HG02763 (cell line): Measurements from ENCODE around the gene INAFM1.

Experiments used
- ATAC-seq: cut with Tn5 transposase; IDR thresholded peaks from one replicate; pipeline ENCODE4 v1.9.1; 2021; ENCODE audit warnings: mild to moderate bottlenecking, moderate library complexity; ENCODE audit not compliant: unreplicated experiment

The INAFM1 gene

GRCh38 chr19:47309038-47309437 lies 34.4 kb downstream of the INAFM1 start:
- ATAC-seq: no peak

DNA sequence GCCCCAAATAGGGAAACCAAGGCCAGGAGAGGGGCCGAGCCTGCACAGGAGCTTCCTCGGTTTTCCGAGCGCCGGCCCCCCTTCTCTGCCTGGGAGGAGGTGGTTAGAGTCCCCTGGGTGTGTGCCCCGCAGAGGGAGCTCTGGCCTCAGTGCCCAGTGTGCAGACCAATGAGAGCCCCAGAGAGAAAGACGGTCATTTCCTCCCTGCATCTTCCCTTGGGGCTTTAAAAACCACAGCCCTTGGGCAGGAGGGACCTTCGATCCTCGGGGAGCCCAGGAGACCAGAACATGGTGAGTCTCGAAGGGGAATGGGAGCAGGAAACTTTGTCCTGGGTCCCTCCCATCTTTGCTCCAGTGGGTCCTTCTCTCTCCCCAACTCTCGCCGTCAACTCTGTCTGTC lies 34.9 kb downstream of the INAFM1 start, which contains the start of gene C5AR1:
TSS of gene C5AR1 (plus strand) at position 254 of the 400 bp plus-strand sequence. CDS start at position 289, 35 bp downstream.
- ATAC-seq: no peak

DNA sequence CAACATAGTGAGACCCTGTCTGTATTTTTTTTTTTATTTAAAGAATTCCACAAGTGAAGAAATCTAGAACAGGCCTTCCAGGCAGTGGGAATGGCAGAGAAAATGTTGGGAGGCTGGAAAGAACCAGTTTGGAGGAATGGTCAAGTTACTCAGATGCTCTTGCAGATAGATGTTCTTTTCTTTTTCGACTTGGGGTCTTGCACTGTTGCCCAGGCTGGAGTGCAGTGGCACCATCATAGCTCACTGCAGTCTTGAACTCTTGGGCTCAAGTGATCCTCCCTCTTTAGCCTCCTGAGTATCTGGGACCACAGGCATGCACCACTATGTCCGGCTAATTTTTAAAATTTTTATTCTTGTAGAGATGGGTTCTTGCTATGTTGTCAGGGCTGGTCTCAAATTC lies 35.6 kb downstream of the INAFM1 start:
- no peak for ATAC-seq

DNA sequence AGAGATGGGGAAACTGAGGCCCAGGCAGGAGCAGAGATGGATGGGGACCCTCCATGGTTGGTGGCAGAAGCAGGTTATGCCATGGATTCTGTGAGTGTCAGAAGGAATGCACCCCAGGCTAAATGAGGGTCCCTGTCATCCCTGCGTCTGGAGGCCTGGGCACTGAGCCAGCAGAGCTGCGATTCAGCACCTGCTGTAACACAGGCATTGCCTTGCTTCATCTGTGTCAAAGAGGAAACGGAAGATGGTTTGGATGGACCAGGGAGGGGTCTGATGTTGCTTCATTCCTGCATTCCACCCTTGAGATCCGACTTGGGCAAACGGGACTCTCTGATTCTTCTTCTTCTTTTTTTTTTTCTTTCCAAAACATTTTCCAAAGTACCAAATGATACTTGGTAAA lies 36.1 kb downstream of the INAFM1 start:
- no peak for ATAC-seq

DNA sequence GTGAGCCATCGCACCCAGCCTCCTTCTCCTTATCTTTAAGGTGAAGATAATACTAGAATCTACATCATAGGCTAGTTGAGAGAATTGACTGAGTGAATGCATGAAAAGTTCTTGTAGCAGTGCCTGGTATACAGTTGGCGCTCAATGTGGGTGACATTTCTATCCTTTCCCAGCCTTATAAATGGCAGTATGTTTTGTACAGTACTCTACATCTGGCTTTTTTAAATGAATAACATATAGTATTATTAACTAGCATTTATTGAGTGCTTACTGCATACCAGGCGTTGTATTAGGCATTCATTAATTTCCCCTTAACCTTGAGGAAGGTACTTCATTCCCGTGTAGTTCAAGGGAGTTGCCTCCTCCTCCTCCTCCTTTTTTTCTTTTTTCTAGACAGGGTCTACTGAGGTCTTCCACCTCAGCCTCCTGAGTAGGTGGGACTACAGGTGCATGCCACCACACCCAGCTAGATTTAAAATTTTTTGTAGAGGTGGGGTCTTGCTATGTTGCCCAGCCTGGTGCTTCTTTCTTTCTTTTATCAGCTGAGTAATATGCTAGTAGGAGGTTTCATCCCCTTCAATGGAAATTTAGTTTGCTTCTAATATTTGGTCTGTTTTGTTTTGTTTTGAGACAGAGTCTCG lies 37.8 kb downstream of the INAFM1 start:
- no peak for ATAC-seq

DNA sequence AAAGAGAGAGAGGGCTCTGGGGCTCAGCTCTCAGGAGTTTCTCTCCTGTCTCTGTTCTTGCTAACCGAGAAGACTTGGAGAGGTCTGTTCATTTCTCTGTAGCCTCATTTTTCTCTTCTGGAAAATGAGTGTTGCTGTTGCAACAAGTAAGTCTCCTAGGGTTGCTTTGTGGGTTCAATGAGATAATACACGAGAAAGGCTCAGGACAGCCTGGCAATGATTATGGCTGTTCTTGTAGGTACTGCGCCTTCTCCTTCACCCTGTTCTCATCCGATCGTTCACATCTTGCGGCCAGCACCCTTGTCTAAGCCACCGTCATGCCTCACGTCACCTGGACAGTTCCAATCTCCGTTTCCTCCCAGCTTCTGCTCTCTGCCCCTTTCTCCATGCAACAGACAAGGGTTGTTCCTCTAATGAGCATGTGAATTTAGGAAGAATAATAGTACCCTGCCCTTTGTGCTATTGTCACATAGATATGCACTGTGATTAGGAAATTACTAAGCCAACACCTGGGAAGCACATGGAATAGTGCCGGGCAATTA lies 39.1 kb downstream of the INAFM1 start:
- ATAC-seq: no peak

- no peak for ATAC-seq
These were observed 40.6 kb downstream of the INAFM1 start for GRCh38 chr19:47315125-47315821.

- ATAC-seq: no peak
These were observed 41.8 kb downstream of the INAFM1 start for GRCh38 chr19:47316513-47316912.

DNA sequence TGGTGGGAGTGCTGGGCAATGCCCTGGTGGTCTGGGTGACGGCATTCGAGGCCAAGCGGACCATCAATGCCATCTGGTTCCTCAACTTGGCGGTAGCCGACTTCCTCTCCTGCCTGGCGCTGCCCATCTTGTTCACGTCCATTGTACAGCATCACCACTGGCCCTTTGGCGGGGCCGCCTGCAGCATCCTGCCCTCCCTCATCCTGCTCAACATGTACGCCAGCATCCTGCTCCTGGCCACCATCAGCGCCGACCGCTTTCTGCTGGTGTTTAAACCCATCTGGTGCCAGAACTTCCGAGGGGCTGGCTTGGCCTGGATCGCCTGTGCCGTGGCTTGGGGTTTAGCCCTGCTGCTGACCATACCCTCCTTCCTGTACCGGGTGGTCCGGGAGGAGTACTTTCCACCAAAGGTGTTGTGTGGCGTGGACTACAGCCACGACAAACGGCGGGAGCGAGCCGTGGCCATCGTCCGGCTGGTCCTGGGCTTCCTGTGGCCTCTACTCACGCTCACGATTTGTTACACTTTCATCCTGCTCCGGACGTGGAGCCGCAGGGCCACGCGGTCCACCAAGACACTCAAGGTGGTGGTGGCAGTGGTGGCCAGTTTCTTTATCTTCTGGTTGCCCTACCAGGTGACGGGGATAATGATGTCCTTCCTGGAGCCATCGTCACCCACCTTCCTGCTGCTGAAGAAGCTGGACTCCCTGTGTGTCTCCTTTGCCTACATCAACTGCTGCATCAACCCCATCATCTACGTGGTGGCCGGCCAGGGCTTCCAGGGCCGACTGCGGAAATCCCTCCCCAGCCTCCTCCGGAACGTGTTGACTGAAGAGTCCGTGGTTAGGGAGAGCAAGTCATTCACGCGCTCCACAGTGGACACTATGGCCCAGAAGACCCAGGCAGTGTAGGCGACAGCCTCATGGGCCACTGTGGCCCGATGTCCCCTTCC lies 45.5 kb downstream of the INAFM1 start:
- no peak for ATAC-seq

DNA sequence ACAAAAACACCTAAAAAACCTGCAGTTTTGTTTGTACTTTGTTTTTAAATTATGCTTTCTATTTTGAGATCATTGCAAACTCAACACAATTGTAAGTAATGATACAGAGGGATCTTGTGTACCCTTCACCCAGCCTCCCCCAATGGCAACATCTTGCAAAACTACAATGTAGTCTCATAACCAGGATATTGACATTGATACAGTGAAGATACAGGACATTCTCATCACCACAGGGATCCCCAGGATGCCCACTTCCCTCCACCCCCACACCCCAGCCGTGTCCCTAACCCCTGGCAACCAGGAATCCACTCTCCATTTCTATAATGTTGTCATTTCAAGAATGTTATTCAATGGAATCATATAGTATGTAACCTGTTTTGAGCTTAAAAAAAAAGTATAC lies 46.9 kb downstream of the INAFM1 start:
- ATAC-seq: no peak

DNA sequence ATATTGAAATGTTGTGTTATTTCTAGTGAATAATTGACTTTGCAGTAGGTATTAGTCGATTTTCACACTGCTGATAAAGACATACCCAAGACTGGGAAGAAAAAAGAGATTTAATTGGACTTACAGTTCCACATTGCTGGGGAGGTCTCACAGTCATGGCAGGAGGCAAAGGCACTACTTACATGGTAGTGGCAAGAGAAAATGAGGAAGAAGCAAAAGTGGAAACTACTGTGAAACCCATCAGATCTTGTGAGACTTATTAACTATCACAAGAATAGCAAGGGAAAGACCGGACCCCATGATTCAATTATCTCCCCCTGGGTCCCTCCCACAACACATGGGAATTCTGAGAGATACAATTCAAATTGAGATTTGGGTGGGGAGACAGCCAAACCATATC lies 47.4 kb downstream of the INAFM1 start:
- no peak for ATAC-seq

DNA sequence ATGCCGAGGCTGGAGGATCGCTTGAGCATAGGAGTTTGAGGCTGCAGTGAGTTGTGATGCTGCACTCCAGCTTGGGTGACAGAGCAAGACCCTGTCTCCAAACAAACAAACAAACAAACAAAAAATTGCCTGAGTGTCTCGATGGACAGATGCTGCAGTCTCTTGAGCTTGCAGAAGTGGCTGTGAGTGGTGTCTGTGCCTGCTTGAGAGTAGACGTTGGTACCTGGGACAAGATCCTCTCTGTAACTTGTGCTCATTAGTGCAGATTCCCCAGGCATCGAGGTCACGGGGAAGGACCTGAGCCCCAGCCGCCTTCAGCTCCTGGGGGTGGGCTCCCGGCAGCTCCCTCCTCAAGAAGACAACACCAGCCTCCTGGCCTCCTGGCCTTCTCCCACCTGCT lies 48.7 kb downstream of the INAFM1 start:
- no peak for ATAC-seq

DNA sequence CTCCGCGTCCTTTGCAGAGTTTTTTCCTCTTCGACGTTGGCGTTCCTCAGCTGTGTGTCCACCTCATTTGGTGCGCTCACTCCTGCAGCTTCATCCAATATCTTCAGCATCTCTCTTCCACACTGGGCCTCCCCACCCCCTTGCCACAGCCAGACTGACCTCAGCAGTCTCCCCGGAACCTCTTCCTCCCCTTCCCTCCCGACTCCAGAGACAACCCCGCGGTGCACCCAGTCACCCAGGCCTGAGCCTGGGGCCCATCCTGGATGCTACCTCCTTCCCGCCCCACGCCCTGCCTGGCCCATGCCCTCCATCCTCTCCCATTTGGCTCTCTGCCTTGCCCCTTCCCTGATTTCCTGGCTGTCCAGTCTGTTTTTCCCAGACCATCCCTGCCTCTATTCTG lies 49.2 kb downstream of the INAFM1 start:
- ATAC-seq: no peak

DNA sequence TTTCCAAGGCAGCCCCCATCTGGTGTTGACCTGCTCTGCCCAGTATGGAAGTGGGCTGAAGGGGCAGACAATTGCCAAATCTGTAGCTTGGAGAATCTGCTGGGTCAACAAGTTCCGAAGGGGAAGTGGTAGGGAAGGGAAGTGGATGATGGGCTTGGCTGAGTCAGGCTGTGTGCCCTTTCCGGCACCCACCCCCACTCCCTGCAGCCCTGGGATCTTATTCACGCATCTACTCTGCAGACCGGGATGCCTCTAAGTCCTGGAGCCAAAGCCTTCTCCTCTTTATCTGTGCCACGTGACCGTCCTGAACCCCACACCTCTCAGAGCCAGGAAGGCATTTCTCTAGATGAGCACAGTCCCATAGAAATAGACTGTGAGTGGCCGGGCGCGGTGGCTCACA lies 49.8 kb downstream of the INAFM1 start:
- no peak for ATAC-seq
